CD4-positive, CD25-positive, alpha-beta regulatory T cell (primary cell): ENCODE data around the gene JMJD1C. TPM values are rescaled to one million over a fixed set of nuclear protein-coding genes. Genes with fewer than 3 reads are reported as not detected.
"Not testable (repeated sequence)": the region's sequence is repeated elsewhere in the genome, so short reads cannot be mapped to it uniquely, and the experiment has no call there.

Source experiments
- ATAC-seq, 2 donors: fragments of 150-1000 bp; cut with Tn5 transposase; one replicate each; pipeline ENCODE4 v1.10.0; 2021; ENCODE audit warnings: low read depth in 2 of 2, moderate number of reproducible peaks in 2 of 2, moderate library complexity in 1 of 2
- DNase-seq, 3 donors: peaks; one replicate each; pipeline versions ENCODE4 v3.0.0 to v3.0.0-alpha.2; 2012 to 2022; ENCODE audit warnings: mixed read lengths in 1 of 3
- H3K27ac ChIP-seq: one replicate; pipeline ENCODE4 v1.7.0; 2013; ENCODE audit warnings: mild to moderate bottlenecking, low read length; ENCODE audit not compliant: insufficient read depth, poor library complexity, severe bottlenecking
- H3K27me3 ChIP-seq: one replicate; pipeline ENCODE4 v1.7.0; 2013; ENCODE audit warnings: low read length; ENCODE audit not compliant: control insufficient read depth, insufficient read depth
- H3K36me3 ChIP-seq: one replicate; pipeline ENCODE4 v1.7.0; 2013; ENCODE audit warnings: mild to moderate bottlenecking, low read length, moderate library complexity; ENCODE audit not compliant: control insufficient read depth, insufficient read depth
- H3K4me1 ChIP-seq: 2 replicates; pipeline ENCODE4 v1.7.0; 2013; ENCODE audit warnings: mild to moderate bottlenecking, low read length; ENCODE audit not compliant: insufficient read depth, control insufficient read depth, poor library complexity, severe bottlenecking
- H3K4me3 ChIP-seq: one replicate; pipeline ENCODE4 v1.7.0; 2013; ENCODE audit warnings: low read depth, mild to moderate bottlenecking, low read length, moderate library complexity
- H3K9me3 ChIP-seq, 2 experiments: 1 replicate in 1 of 2; 2 replicates in 1 of 2; pipeline ENCODE4 v1.7.0; 2013; ENCODE audit warnings: low read length in 2 of 2, mild to moderate bottlenecking in 1 of 2, moderate library complexity in 1 of 2; ENCODE audit not compliant: control insufficient read depth in 2 of 2
- H3K27ac Mint-ChIP-seq, 3 donors: one replicate each; pipeline ENCODE4 v1.8.0; 2020 to 2022; ENCODE audit warnings: mild to moderate bottlenecking in 3 of 3, mixed read lengths in 3 of 3, moderate library complexity in 2 of 3
- H3K27me3 Mint-ChIP-seq: one replicate; pipeline ENCODE4 v1.8.0; 2022; ENCODE audit warnings: mild to moderate bottlenecking, mixed read lengths
- H3K36me3 Mint-ChIP-seq: one replicate; pipeline ENCODE4 v1.8.0; 2020; ENCODE audit warnings: mixed read lengths
- H3K4me1 Mint-ChIP-seq, 4 donors: one replicate each; pipeline ENCODE4 v1.8.0; 2020 to 2022; ENCODE audit warnings: mixed read lengths in 4 of 4, mild to moderate bottlenecking in 1 of 4
- H3K4me3 Mint-ChIP-seq, 4 donors: one replicate each; pipeline ENCODE4 v1.8.0; 2020 to 2022; ENCODE audit warnings: mild to moderate bottlenecking in 4 of 4, mixed read lengths in 4 of 4, moderate library complexity in 3 of 4
- H3K9me3 Mint-ChIP-seq, 7 donors: one replicate each; pipeline ENCODE4 v1.8.0; 2020 to 2022; ENCODE audit warnings: mixed read lengths in 7 of 7, mild to moderate bottlenecking in 3 of 7, moderate library complexity in 2 of 7
- polyA plus RNA-seq, 4 donors: library from polyadenylated mRNA; unstranded; fragments of 300-500 nt; fragmentation: Illumina TruSeq; gene quantifications; one replicate each; pipeline ENCODE4 v1.2.3, GENCODE V29; 2021
- total RNA-seq: library from RNA; stranded (reverse); gene quantifications from one replicate; pipeline ENCODE4 v1.2.3, GENCODE V29; 2022

JMJD1C gene
- total and polyA plus RNA-seq, 5 donors from 2014 or later = 35.5 to 222 (median 46.4) TPM

DNA sequence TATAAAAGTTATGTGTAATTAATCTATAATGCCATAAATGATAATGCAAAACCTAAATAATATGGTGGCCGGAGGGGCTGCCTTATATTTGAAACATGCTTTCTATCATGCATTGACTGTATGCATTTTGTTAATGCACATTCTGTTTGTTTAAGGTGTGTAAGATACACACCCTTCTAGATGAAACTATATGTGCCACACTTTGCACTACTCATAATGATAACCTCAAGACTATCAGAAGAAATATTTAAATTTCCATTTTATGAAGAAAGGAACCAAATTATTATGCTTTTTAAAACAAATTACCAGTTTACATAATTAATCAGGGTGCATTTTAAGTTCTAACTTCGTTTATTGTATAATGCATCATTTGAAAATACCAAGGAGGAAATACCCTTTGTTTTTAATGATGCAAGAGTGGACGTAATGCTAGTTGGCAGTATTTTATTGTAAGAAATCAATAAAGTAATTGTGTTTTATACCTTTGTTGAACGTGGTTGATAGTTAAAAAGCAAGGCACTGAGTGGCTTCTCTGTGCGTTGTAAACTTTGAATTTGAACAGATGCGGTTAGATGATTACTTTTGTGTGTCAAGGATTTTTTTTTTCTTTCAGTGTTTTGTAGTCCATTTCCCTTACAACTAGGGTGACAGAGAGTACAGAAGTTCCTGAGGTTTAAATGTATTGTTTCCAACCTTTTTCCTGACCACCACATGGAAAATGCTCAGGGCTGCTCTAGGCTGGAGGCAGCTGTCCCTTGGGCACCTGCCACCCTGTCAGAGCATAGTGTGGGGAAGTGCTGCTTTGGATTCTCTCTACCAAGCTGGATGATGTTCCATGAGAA lies 311.0 kb downstream of the JMJD1C start:
- no peak for ATAC-seq
- Histone ChIP-seq H3K27ac (no peak overlapping the region), H3K27me3 (no peaks in the 10 kb centered on the region), H3K4me3 (no peak overlapping the region), H3K9me3 (no peaks in the 10 kb centered on the region), H3K36me3 (peaks cover 41% of the 10 kb centered on the region), H3K4me1 (no peaks in the 10 kb centered on the region)
- Mint-ChIP-seq H3K27me3 (no peaks in the 10 kb centered on the region), H3K4me1 (peaks cover 6 to 21% (median 10%) of the 10 kb centered on the region in 4 donors), H3K4me3 (no peak overlapping the region), H3K27ac (peak overlapping the region in 1 of 3 donors; percentile 35), H3K36me3 (peaks cover 30% of the 10 kb centered on the region), H3K9me3 (no peaks in the 10 kb centered on the region)
- DNase-seq = no peak

DNA sequence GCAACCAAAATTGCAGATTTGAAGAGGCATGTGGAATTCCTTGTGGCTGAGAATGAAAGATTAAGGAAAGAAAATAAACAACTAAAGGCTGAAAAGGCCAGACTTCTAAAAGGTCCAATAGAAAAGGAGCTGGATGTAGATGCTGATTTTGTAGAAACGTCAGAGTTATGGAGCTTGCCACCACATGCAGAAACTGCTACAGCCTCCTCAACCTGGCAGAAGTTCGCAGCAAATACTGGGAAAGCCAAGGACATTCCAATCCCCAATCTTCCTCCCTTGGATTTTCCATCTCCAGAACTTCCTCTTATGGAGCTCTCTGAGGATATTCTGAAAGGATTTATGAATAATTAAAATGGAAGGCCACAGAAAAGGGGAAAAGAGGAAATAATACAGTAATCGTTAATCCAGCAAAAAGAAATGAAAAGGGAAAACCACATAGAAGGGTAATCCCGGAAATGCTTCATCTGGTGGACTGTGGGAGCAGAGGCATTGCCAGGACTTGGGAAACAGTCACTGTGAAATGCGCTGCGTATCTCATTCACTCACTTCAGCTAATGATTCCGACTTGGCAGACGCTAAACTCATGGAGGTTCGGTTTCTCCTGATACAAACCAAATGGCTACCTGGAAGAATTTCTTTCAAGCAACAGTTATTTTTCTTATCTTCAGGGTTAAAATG lies 311.8 kb downstream of the JMJD1C start:
- not testable (repeated sequence) for H3K9me3 Mint-ChIP-seq, H3K4me3 Mint-ChIP-seq, H3K4me3 ChIP-seq, H3K4me1 ChIP-seq, H3K27me3 Mint-ChIP-seq, DNase-seq, H3K27ac ChIP-seq, ATAC-seq, H3K27me3 ChIP-seq, H3K9me3 ChIP-seq
- Mint-ChIP-seq H3K36me3 (peaks cover 32% of the 10 kb centered on the region), H3K27ac (peak overlapping the region in 1 of 3 donors; percentile 35), H3K4me1 (peaks cover 8 to 21% (median 11%) of the 10 kb centered on the region in 4 donors)
- peaks cover 45% of the 10 kb centered on the region for H3K36me3 ChIP-seq

DNA sequence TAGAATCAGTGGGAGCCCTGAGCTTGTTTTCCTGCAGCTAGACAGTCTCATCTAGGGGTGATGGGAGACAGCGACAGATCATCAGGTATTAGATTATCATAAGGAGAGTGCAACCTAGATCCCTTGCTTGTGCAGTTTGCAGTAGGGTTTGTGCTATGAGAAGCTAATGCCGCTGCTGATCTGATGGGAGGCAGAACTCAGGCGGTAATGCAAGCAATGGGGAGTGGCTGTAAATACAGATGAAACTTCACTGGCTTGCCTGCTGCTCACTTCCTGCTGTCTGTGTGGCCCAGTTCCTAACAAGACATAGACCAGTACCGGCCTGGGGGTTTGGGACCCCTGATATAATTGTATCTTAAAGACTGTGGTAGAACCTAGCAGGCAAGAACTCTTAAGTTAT lies 315.0 kb downstream of the JMJD1C start:
- Mint-ChIP-seq H3K4me1 (peaks cover 24 to 34% (median 30%) of the 10 kb centered on the region in 4 donors), H3K36me3 (peaks cover 39% of the 10 kb centered on the region), H3K9me3 (no peaks in the 10 kb centered on the region), H3K27me3 (no peaks in the 10 kb centered on the region), H3K4me3 (no peak overlapping the region), H3K27ac (no peak overlapping the region)
- ATAC-seq (no peak), DNase-seq (no peak)
- Histone ChIP-seq H3K4me1 (no peaks in the 10 kb centered on the region), H3K27me3 (no peaks in the 10 kb centered on the region), H3K36me3 (peaks cover 61% of the 10 kb centered on the region), H3K9me3 (no peaks in the 10 kb centered on the region), H3K27ac (no peak overlapping the region), H3K4me3 (no peak overlapping the region)

DNA sequence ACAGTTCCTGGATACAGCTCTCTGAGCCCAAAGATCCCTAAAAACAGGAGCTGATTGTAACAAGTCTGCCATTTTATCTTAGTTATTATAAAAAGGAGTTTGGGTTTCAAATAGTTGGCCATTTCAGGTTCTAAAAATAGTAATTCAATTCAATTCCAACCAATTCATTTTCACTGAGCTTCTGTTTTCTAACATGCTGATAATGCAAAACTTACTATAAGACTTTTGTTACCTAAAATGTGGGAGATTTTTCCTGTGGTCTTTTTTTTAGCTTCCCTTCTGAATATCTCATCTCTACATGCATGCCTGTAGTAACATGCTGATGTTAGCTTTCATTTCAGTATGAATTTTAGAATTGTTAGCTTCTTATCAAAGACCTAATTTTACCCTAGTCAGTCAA lies 319.3 kb downstream of the JMJD1C start:
- Histone ChIP-seq H3K4me3 (no peak overlapping the region), H3K27ac (no peak overlapping the region), H3K4me1 (peaks cover 6% of the 10 kb centered on the region), H3K36me3 (peaks cover 27% of the 10 kb centered on the region), H3K27me3 (no peaks in the 10 kb centered on the region), H3K9me3 (no peaks in the 10 kb centered on the region)
- ATAC-seq (no peak), DNase-seq (no peak)
- H3K9me3 Mint-ChIP-seq = peaks cover 0 to 2% (median 0%) of the 10 kb centered on the region in 7 donors
- H3K27me3 Mint-ChIP-seq = no peaks in the 10 kb centered on the region
- H3K4me3 Mint-ChIP-seq = no peak overlapping the region
- peaks cover 40 to 72% (median 47%) of the 10 kb centered on the region in 4 donors for H3K4me1 Mint-ChIP-seq
- peak overlapping the region in 2 of 3 donors; percentile 25 to 84 for H3K27ac Mint-ChIP-seq
- peaks cover 22% of the 10 kb centered on the region for H3K36me3 Mint-ChIP-seq

DNA sequence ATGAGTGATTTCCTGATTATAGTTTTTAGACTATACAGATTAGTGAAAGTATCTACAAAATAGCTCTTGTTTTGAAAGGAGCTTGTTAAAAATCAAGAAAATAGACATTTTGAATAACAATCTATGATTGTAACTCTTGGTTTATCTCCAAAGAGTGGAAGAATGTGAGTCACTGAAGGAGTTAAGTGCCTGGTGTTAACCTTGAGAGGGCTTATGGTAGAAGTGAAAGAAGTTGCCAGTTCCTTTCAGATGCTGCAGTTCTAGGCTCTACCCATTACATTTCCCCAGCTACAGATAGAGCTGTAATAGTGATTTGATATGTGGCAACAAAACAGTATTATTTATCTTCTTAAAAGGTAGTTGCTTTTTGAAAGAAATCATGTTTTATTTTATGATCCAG lies 320.0 kb downstream of the JMJD1C start:
- Mint-ChIP-seq H3K36me3 (peaks cover 16% of the 10 kb centered on the region), H3K4me3 (peak overlapping the region in 1 of 4 donors; percentile 52), H3K4me1 (peaks cover 35 to 73% (median 49%) of the 10 kb centered on the region in 4 donors), H3K9me3 (peaks cover 0 to 2% (median 0%) of the 10 kb centered on the region in 7 donors), H3K27ac (peak overlapping the region in 1 of 3 donors; percentile 84), H3K27me3 (no peaks in the 10 kb centered on the region)
- H3K27me3 ChIP-seq = no peaks in the 10 kb centered on the region
- DNase-seq = no peak
- no peaks in the 10 kb centered on the region for H3K9me3 ChIP-seq
- peaks cover 12% of the 10 kb centered on the region for H3K4me1 ChIP-seq
- no peak overlapping the region for H3K4me3 ChIP-seq
- H3K27ac ChIP-seq = no peak overlapping the region
- peaks cover 29% of the 10 kb centered on the region for H3K36me3 ChIP-seq
- no peak for ATAC-seq

DNA sequence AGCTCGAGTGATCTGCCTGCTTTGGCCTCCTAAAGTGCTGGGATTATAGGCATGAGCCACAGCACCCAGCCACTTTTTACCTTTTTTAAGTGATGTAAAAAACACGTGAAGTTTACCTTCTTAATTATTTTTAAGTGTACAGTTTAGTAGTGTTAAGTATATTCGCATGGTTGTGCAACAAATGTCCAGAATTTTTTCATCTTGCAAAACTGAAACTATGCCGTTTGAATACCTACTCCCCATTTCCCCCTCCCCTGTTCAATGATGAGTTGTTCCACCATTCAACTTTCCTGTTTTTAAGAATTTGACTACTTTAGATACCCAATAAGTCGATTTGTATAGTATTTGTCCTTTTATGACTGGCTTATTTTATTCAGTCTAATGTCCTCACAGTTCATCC lies 321.8 kb downstream of the JMJD1C start:
- Mint-ChIP-seq H3K27me3 (no peaks in the 10 kb centered on the region), H3K4me1 (peaks cover 35 to 82% (median 54%) of the 10 kb centered on the region in 4 donors), H3K9me3 (peaks cover 0 to 2% (median 0%) of the 10 kb centered on the region in 7 donors), H3K4me3 (peak overlapping the region in 2 of 4 donors; percentile 33 to 73), H3K36me3 (peaks cover 19% of the 10 kb centered on the region), H3K27ac (peak overlapping the region in 1 of 3 donors; percentile 86)
- no peaks in the 10 kb centered on the region for H3K9me3 ChIP-seq
- ATAC-seq (no peak), DNase-seq (no peak)
- no peak overlapping the region for H3K27ac ChIP-seq
- H3K4me3 ChIP-seq = no peak overlapping the region
- no peaks in the 10 kb centered on the region for H3K27me3 ChIP-seq
- peaks cover 12% of the 10 kb centered on the region for H3K4me1 ChIP-seq
- peaks cover 31% of the 10 kb centered on the region for H3K36me3 ChIP-seq

DNA sequence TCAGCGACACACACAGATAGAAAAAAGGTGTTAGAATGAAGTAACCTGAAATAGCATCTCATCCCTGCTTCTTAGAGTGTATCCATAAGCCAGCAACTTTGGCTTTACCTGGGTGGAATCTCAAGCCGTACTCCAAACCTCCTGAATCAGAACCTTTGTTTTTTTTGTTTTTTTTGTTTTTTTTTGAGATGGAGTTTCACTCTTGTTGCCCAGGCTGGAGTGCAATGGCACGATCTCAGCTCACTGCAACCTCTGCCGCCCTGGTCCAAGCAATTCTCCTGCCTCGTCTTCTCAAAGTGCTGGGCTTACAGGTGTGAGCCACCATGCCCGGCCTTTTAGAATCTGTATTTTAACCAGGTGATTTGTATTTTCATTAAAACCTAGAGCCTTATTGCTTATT lies 323.6 kb downstream of the JMJD1C start:
- H3K4me3 Mint-ChIP-seq = peak overlapping the region in 1 of 4 donors; percentile 0

More for the DNA sequence above, 323.6 kb downstream of the JMJD1C start:
- H3K9me3 Mint-ChIP-seq = peaks cover 0 to 2% (median 0%) of the 10 kb centered on the region in 7 donors
- no peak overlapping the region for H3K27ac ChIP-seq
- H3K9me3 ChIP-seq = no peaks in the 10 kb centered on the region
- H3K4me1 ChIP-seq = peaks cover 17% of the 10 kb centered on the region
- no peaks in the 10 kb centered on the region for H3K27me3 Mint-ChIP-seq
- peaks cover 21% of the 10 kb centered on the region for H3K36me3 ChIP-seq
- H3K27ac Mint-ChIP-seq = no peak overlapping the region
- peaks cover 15% of the 10 kb centered on the region for H3K36me3 Mint-ChIP-seq
- no peaks in the 10 kb centered on the region for H3K27me3 ChIP-seq
- H3K4me3 ChIP-seq = no peak overlapping the region
- DNase-seq (no peak), ATAC-seq (no peak)
- H3K4me1 Mint-ChIP-seq = peaks cover 35 to 86% (median 54%) of the 10 kb centered on the region in 4 donors
